Measurements from ENCODE around the gene SEMA3E.

The SEMA3E gene

DNA sequence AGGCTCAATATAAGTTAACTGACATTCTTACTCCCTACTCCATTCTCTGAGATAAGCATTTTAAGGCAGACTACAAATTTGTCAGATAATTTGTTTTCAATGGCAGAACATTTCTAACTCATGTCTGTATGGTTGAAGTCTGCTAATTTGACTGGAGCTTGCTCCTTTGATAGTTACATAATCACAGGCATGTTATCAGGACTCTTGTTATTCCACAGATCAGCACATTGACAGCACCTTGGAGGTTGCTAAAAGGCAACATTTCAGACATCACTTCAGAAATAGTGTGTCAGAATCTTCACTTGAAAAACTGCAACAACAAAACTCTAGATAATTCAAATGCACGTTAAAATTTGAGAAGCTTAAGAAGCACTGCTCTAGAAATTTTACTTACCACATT is 327.9 kb downstream of the SEMA3E start:
- Histone ChIP-seq H3K27ac (replicated peaks) (no peak overlapping the region), H3K4me3 (replicated peaks; ENCODE audit: insufficient read depth, low read length) (no peak overlapping the region), H3K27me3 (ENCODE audit: insufficient read depth, poor library complexity, severe bottlenecking) (no peaks in the 10 kb centered on the region)
- TF ChIP-seq SPI1 (IDR thresholded peaks at IDR 0.05; ENCODE audit: borderline replicate concordance, low read depth) (no peak), CTCF (IDR thresholded peaks at IDR 0.05; ENCODE audit: insufficient read depth, low read length) (no peak), POLR2AphosphoS5 (IDR thresholded peaks at IDR 0.05; ENCODE audit: low read depth) (no peak), GABPA (IDR thresholded peaks at IDR 0.05; ENCODE audit: low read depth) (no peak), REST (IDR thresholded peaks at IDR 0.05; ENCODE audit: insufficient replicate concordance, low read depth) (no peak)
- no peak for DNase-seq (ENCODE audit: low read depth in 1 of 2, low spot score in 1 of 2)

DNA sequence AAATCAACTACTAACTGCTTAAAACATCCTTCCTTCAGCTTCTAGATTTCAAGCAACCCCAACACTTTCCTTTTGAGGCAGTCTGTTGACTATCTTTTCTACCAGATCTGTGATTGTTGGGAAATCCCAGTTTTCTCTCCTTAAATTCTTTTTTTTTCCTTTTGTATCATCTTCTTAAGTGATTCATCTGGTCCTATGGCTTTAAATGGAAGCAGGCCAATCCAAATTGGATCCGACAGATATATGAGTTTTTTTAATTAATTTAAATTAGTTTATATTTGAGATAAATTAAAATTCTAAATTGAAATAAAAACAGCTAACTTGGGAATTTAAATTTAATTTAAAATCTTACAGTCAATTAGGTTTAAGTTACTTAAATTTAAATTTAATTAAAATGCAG is 335.0 kb downstream of the SEMA3E start:
- Histone ChIP-seq H3K4me3 (replicated peaks; ENCODE audit: insufficient read depth, low read length) (no peak overlapping the region), H3K27ac (replicated peaks) (no peak overlapping the region), H3K27me3 (ENCODE audit: insufficient read depth, poor library complexity, severe bottlenecking) (no peaks in the 10 kb centered on the region)
- TF ChIP-seq GABPA (IDR thresholded peaks at IDR 0.05; ENCODE audit: low read depth), result no peak
- TF ChIP-seq REST (IDR thresholded peaks at IDR 0.05; ENCODE audit: insufficient replicate concordance, low read depth), result no peak
- TF ChIP-seq POLR2AphosphoS5 (IDR thresholded peaks at IDR 0.05; ENCODE audit: low read depth), result no peak
- no peak for TF ChIP-seq CTCF (IDR thresholded peaks at IDR 0.05; ENCODE audit: insufficient read depth, low read length)
- TF ChIP-seq SPI1 (IDR thresholded peaks at IDR 0.05; ENCODE audit: borderline replicate concordance, low read depth), result no peak
- DNase-seq (ENCODE audit: low read depth in 1 of 2, low spot score in 1 of 2), result no peak
